A549 (cell line): ENCODE results near the gene MAGI1. TPM values are rescaled to one million over a fixed set of nuclear protein-coding genes. Genes with fewer than 3 reads are reported as not detected.

Experiments used
- ATAC-seq, 2 experiments: fragments of 200-7000 bp in 1 of 2; fragments of >200 bp in 1 of 2; cut with Nextera tagmentation in 1 of 2; cut with Tn5 transposase in 1 of 2; 3 replicates each; pipeline versions ENCODE4 v1.8.0 to v1.9.1; 2018 to 2020; ENCODE audit warnings: mild to moderate bottlenecking in 1 of 2, moderate library complexity in 1 of 2
- CTCF ChIA-PET: fragments of 300-600 bp; sonication (Branson Sonifier 250); formaldehyde crosslinking; extraction: SDS; loops from one replicate; lab custom pipeline; 2021; ENCODE audit warnings: antibody characterized with exemption, inconsistent platforms; lab: Yijun Ruan, JAX
- POLR2A ChIA-PET: fragments of 350-600 bp; formaldehyde crosslinking; extraction: SDS; loops from one replicate; lab custom pipeline; 2021; ENCODE audit warnings: antibody characterized with exemption, inconsistent platforms; lab: Yijun Ruan, JAX
- DNase-seq, 2 experiments: peaks; one replicate each; pipeline versions ENCODE4 v3.0.0 to v3.0.0-alpha.2; 2011 to 2016; ENCODE audit warnings: low read depth in 1 of 2, low spot score in 1 of 2
- FAIRE-seq: peaks from 2 replicates; lab custom pipeline; 2011; peaks lifted over from hg19 to GRCh38; lab: Jason Lieb, UNC
- H3K27ac ChIP-seq, 2 experiments: fragments of >200 bp; sonication (Bioruptor Twin); formaldehyde crosslinking; 3 replicates each; pipeline ENCODE4 v1.5.1; 2016 to 2017
- H3K4me1 ChIP-seq: fragments of >200 bp; sonication (Bioruptor Twin); formaldehyde crosslinking; 3 replicates; pipeline ENCODE4 v1.6.1; 2016
- H3K4me2 ChIP-seq: fragments of >200 bp; sonication (Bioruptor Twin); formaldehyde crosslinking; 3 replicates; pipeline ENCODE4 v1.6.1; 2016
- H3K4me3 ChIP-seq: fragments of >200 bp; sonication (Bioruptor Twin); formaldehyde crosslinking; 3 replicates; pipeline ENCODE4 v1.5.1; 2016
- H3K9me3 ChIP-seq: fragments of >200 bp; sonication (Bioruptor Twin); formaldehyde crosslinking; 3 replicates; pipeline ENCODE4 v1.6.1; 2016
- ATOH8 ChIP-seq: fragments of 250-450 bp; sonication (Bioruptor Pico); IDR thresholded peaks from 2 replicates; pipeline ENCODE4 v1.5.0; 2020; ENCODE audit warnings: low read depth, mild to moderate bottlenecking, moderate library complexity
- BCL3 ChIP-seq: fragments of >200 bp; sonication (Bioruptor Twin); formaldehyde crosslinking; IDR thresholded peaks from 3 replicates; pipeline ENCODE4 v1.6.1; 2016
- BHLHE40 ChIP-seq: IDR thresholded peaks from 2 replicates; pipeline ENCODE4 v1.6.1; 2012; ENCODE audit warnings: low read depth, low read length, inconsistent platforms
- CBX8 ChIP-seq: fragments of 200-600 bp; sonication (generic); IDR thresholded peaks from 2 replicates; pipeline ENCODE4 v1.6.1; 2016
- CHD4 ChIP-seq: fragments of 200-600 bp; sonication (generic); IDR thresholded peaks from 2 replicates; pipeline ENCODE4 v1.6.1; 2016; ENCODE audit warnings: antibody characterized with exemption, mild to moderate bottlenecking, borderline replicate concordance
- E2F6 ChIP-seq: IDR thresholded peaks from 2 replicates; pipeline ENCODE4 v1.6.1; 2012; ENCODE audit warnings: low read depth, borderline replicate concordance
- EHF ChIP-seq: fragments of 250-450 bp; sonication (Bioruptor Pico); IDR thresholded peaks from 2 replicates; pipeline ENCODE4 v1.5.0; 2020; ENCODE audit warnings: mild to moderate bottlenecking
- ESRRA ChIP-seq: fragments of 150-350 bp; IDR thresholded peaks from 2 replicates; pipeline ENCODE4 v1.6.1; 2014; ENCODE audit warnings: mild to moderate bottlenecking, low read length, borderline replicate concordance
- FOSB ChIP-seq: fragments of 250-450 bp; sonication (Bioruptor Pico); IDR thresholded peaks from 2 replicates; pipeline ENCODE4 v1.5.0; 2020; ENCODE audit warnings: mild to moderate bottlenecking, moderate library complexity
- FOSL2 ChIP-seq, 2 experiments: fragments of 450-650 bp in 1 of 2; fragments of >200 bp in 1 of 2; sonication (Bioruptor Twin) in 1 of 2; formaldehyde crosslinking; IDR thresholded peaks; 2 replicates each; pipeline versions ENCODE4 v1.5.0 to v1.6.1; 2016 to 2020; ENCODE audit warnings: mild to moderate bottlenecking in 1 of 2, moderate library complexity in 1 of 2
- FOXS1 ChIP-seq: fragments of 250-450 bp; sonication (Bioruptor Pico); IDR thresholded peaks from 2 replicates; pipeline ENCODE4 v1.5.0; 2020; ENCODE audit warnings: mild to moderate bottlenecking, moderate library complexity
- GATA3 ChIP-seq: IDR thresholded peaks from 2 replicates; pipeline ENCODE4 v1.6.1; 2012; ENCODE audit warnings: borderline replicate concordance
- HDAC2 ChIP-seq: fragments of 200-600 bp; sonication (generic); IDR thresholded peaks from 2 replicates; pipeline ENCODE4 v1.6.1; 2016
- HEYL ChIP-seq: fragments of 250-450 bp; sonication (Bioruptor Pico); IDR thresholded peaks from 2 replicates; pipeline ENCODE4 v1.8.0; 2021; ENCODE audit warnings: mild to moderate bottlenecking, moderate library complexity
- HMGXB4 ChIP-seq: fragments of 250-450 bp; sonication (Bioruptor Pico); IDR thresholded peaks from 2 replicates; pipeline ENCODE4 v1.5.0; 2021; ENCODE audit warnings: mild to moderate bottlenecking, moderate library complexity, borderline replicate concordance
- JUNB ChIP-seq: fragments of >200 bp; sonication (Bioruptor Twin); formaldehyde crosslinking; IDR thresholded peaks from 2 replicates; pipeline ENCODE4 v1.6.1; 2016
- KDM5A ChIP-seq: fragments of 200-600 bp; sonication (generic); IDR thresholded peaks from 2 replicates; pipeline ENCODE4 v1.6.1; 2016; ENCODE audit warnings: antibody characterized with exemption, mild to moderate bottlenecking
- NFE2L2 ChIP-seq: fragments of 150-350 bp; conservative IDR thresholded peaks from 2 replicates; pipeline ENCODE4 v1.6.1; 2014; ENCODE audit warnings: low read length
- POLR2A ChIP-seq: IDR thresholded peaks from 2 replicates; pipeline ENCODE4 v1.6.1; 2012; ENCODE audit warnings: mild to moderate bottlenecking, low read length
- RAD21 ChIP-seq, 2 experiments: fragments of >200 bp in 1 of 2; sonication (Bioruptor Twin) in 1 of 2; formaldehyde crosslinking in 1 of 2; IDR thresholded peaks in 1 of 2; conservative IDR thresholded peaks in 1 of 2; 2 replicates in 1 of 2; 3 replicates in 1 of 2; pipeline ENCODE4 v1.6.1; 2012 to 2018; ENCODE audit warnings: inconsistent platforms in 1 of 2
- RARB ChIP-seq: fragments of 250-450 bp; sonication (Bioruptor Pico); IDR thresholded peaks from 2 replicates; pipeline ENCODE4 v1.8.0; 2021; ENCODE audit warnings: mild to moderate bottlenecking, moderate library complexity
- RNF2 ChIP-seq: fragments of 200-600 bp; sonication (generic); IDR thresholded peaks from 2 replicates; pipeline ENCODE4 v1.6.1; 2016; ENCODE audit warnings: low read depth, mild to moderate bottlenecking, antibody characterized with exemption, moderate library complexity, borderline replicate concordance
- ZNF302 ChIP-seq: fragments of 250-450 bp; sonication (Bioruptor Pico); IDR thresholded peaks from 2 replicates; pipeline ENCODE4 v1.9.0; 2021; ENCODE audit warnings: inconsistent platforms, mild to moderate bottlenecking, moderate library complexity
- WGBS: methylation state at CpG from one replicate; pipeline ENCODE4 v1.1.6; 2017; ENCODE audit errors: missing lambda C conversion rate; 5-methylcytosine and 5-hydroxymethylcytosine counted together
- polyA plus RNA-seq, 4 experiments: library from polyadenylated mRNA; depleted of rRNA in 3 of 4; stranded (reverse); fragments of >200 nt; fragmentation: RNase III in 1 of 4; extraction: RNeasy Plus Mini Kit Qiagen cat#74134 plus additional on column Dnase treatment in 1 of 4; gene quantifications; 2 replicates in 3 of 4; 3 replicates in 1 of 4; pipeline ENCODE4 v1.2.3, GENCODE V29; 2011 to 2017

MAGI1 gene
- polyA plus RNA-seq, 2 of the 4 experiments (the other 2 are of a cell fraction), result 4.7 to 6.6 TPM

GRCh38 chr3:65899226-65899625, 139.5 kb downstream of the MAGI1 start:
- TF ChIP-seq HDAC2, result no peak
- TF ChIP-seq POLR2A, result no peak
- no peak for TF ChIP-seq FOSL2 (IDR thresholded peaks at IDR 0.05)
- TF ChIP-seq FOSL2 (CRISPR knock-in tag; IDR thresholded peaks at IDR 0.05), result no peak
- TF ChIP-seq ESRRA, result no peak
- TF ChIP-seq ATOH8 (CRISPR knock-in tag), result no peak
- TF ChIP-seq ZNF302 (CRISPR knock-in tag), result no peak
- no peak for TF ChIP-seq EHF
- TF ChIP-seq KDM5A, result no peak
- TF ChIP-seq FOXS1, result no peak
- TF ChIP-seq RARB, result no peak
- TF ChIP-seq RAD21 (conservative IDR thresholded peaks at IDR 0.05 in 1 of 2, IDR thresholded peaks at IDR 0.05 in 1 of 2), result no peak
- TF ChIP-seq HEYL (CRISPR knock-in tag), result no peak
- TF ChIP-seq RNF2, result no peak
- 91% methylated on average over 1 of the region's 1 CpG for WGBS
- no peak overlapping the region for H3K4me2 ChIP-seq
- CTCF ChIA-PET, result no interaction called here
- no peak overlapping the region for H3K4me3 ChIP-seq
- FAIRE-seq, result no peak
- H3K9me3 ChIP-seq, result no peaks in the 10 kb centered on the region
- H3K4me1 ChIP-seq, result no peaks in the 10 kb centered on the region
- ATAC-seq, result no peak
- DNase-seq, result no peak
- no peak overlapping the region for H3K27ac ChIP-seq
- POLR2A ChIA-PET, result no interaction called here

GRCh38 chr3:65897766-65898165, 141.0 kb downstream of the MAGI1 start:
- Histone ChIP-seq H3K4me2 (no peak overlapping the region), H3K4me3 (no peak overlapping the region), H3K9me3 (no peaks in the 10 kb centered on the region), H3K4me1 (no peaks in the 10 kb centered on the region), H3K27ac (no peak overlapping the region)
- FAIRE-seq (no peak), ATAC-seq (no peak), DNase-seq (no peak)
- CTCF ChIA-PET, result no interaction called here
- POLR2A ChIA-PET, result no interaction called here
- 96% methylated on average over 3 of the region's 3 CpGs for WGBS
- TF ChIP-seq ESRRA, result no peak
- TF ChIP-seq HMGXB4 (CRISPR knock-in tag), result no peak
- no peak for TF ChIP-seq FOSB (CRISPR knock-in tag)
- TF ChIP-seq E2F6, result no peak
- TF ChIP-seq NFE2L2, result no peak
- TF ChIP-seq BCL3, result no peak
- TF ChIP-seq CHD4, result no peak
- no peak for TF ChIP-seq GATA3
- no peak for TF ChIP-seq BHLHE40
- no peak for TF ChIP-seq POLR2A
- no peak for TF ChIP-seq CBX8
- no peak for TF ChIP-seq JUNB
- TF ChIP-seq, all 56 proteins: peak for 0
